ENCODE measurements around the gene TUBB1. TPM values are rescaled to one million over a fixed set of nuclear protein-coding genes. Genes with fewer than 3 reads are reported as not detected.

TUBB1 gene
- total RNA-seq, 1 experiment from 2014 or later = not detected

DNA sequence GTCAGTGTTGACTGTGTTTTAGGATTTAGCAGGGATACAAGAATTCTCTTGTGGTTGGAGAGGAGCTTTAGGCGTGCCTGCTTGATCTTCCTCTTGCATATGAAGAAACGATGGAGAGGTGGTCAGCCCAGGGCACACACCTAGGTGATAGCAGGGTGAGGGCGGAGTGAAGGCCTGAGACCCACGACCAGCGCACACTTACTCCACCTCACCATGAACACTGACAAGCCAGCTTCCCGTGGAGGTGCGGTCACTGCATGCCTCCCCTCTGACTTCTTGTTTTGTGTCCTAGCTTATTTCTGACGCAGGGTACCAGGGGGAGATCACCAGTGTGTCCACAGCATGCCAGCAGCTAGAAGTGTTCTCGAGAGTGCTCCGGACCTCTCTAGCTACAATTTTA lies 30.0 kb upstream of the TUBB1 start:
- DNase-seq (ENCODE audit: low spot score) = no peak
- intact Hi-C loops (cut with micrococcal nuclease; ENCODE audit: unreplicated experiment) = no loop called here
- CTCF ChIA-PET = no interaction called here
- TF ChIP-seq EZH2 (IDR thresholded peaks at IDR 0.05; ENCODE audit: borderline replicate concordance, low read depth, low read length, poor library complexity, severe bottlenecking) = no peak
- POLR2A ChIA-PET (ENCODE audit: low non-redundant PET) = no interaction called here
- Histone ChIP-seq H3K27me3 (replicated peaks; ENCODE audit: insufficient read depth, low read depth, low read length, poor library complexity) (no peaks in the 10 kb centered on the region), H3K4me3 (ENCODE audit: low read depth, low read length, poor library complexity, severe bottlenecking) (no peak overlapping the region), H3K36me3 (ENCODE audit: insufficient read depth, low read length, poor library complexity, severe bottlenecking) (peaks cover 86% of the 10 kb centered on the region), H3K4me1 (ENCODE audit: insufficient read depth, low read length, poor library complexity, severe bottlenecking) (no peaks in the 10 kb centered on the region), H3K27ac (ENCODE audit: low read depth, low read length, poor library complexity, severe bottlenecking) (no peak overlapping the region), H3K9me3 (ENCODE audit: low read depth, low read length, poor library complexity, severe bottlenecking) (no peaks in the 10 kb centered on the region)
- no TSS peak for BruUV-seq (replicated peaks)

DNA sequence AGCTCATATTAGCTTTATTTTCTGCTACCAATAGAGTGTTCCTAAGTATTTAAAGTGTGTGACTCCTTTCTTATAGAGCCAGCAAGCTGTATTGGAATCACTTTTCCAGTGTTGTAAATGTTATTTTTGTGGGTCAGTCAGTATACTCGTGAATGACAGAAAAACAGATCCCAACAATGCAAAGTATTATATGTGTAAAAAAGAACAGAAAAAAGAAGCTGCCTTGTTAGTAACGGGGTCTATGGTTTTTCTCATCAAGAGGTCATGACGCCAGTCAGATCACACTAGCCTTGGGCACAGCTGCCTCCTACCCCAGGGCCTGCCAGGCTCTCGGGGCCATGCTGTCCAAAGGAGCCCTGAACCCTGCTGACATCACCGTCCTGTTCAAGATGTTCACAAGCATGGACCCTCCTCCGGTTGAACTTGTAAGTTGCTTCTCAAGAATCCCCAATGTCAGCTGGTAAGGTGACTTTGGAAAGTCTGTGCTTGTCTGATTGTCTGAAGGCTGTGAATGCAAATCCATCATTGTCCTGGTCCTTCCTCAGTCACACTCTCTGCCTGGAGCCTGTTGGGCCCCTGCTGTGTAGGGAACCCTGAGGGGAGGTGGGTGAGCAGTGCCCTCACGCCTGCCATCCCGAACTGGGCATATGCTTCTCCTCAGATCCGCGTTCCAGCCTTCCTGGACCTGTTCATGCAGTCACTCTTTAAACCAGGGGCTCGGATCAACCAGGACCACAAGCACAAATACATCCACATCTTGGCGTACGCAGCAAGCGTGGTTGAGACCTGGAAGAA lies 28.4 kb upstream of the TUBB1 start:
- H3K9me3 ChIP-seq (ENCODE audit: low read depth, low read length, poor library complexity, severe bottlenecking) = no peaks in the 10 kb centered on the region
- no peaks in the 10 kb centered on the region for H3K4me1 ChIP-seq (ENCODE audit: insufficient read depth, low read length, poor library complexity, severe bottlenecking)
- DNase-seq (ENCODE audit: low spot score) = no peak
- POLR2A ChIA-PET (ENCODE audit: low non-redundant PET) = interaction anchor here (0.5 kb wide), 1 partner anchor 117 kb away, joined by 7 read pairs; no protein-coding TSS in a partner anchor
- TF ChIP-seq, protein P1, sequence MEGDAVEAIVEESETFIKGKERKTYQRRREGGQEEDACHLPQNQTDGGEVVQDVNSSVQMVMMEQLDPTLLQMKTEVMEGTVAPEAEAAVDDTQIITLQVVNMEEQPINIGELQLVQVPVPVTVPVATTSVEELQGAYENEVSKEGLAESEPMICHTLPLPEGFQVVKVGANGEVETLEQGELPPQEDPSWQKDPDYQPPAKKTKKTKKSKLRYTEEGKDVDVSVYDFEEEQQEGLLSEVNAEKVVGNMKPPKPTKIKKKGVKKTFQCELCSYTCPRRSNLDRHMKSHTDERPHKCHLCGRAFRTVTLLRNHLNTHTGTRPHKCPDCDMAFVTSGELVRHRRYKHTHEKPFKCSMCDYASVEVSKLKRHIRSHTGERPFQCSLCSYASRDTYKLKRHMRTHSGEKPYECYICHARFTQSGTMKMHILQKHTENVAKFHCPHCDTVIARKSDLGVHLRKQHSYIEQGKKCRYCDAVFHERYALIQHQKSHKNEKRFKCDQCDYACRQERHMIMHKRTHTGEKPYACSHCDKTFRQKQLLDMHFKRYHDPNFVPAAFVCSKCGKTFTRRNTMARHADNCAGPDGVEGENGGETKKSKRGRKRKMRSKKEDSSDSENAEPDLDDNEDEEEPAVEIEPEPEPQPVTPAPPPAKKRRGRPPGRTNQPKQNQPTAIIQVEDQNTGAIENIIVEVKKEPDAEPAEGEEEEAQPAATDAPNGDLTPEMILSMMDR (conservative IDR thresholded peaks at IDR 0.05; ENCODE audit: low read depth, low read length) = no peak
- BruUV-seq (replicated peaks) = no TSS peak
- no peaks in the 10 kb centered on the region for H3K27me3 ChIP-seq (replicated peaks; ENCODE audit: insufficient read depth, low read depth, low read length, poor library complexity)
- no peak overlapping the region for H3K27ac ChIP-seq (ENCODE audit: low read depth, low read length, poor library complexity, severe bottlenecking)
- intact Hi-C loops (cut with micrococcal nuclease; ENCODE audit: unreplicated experiment) = no loop called here
- peaks cover 98% of the 10 kb centered on the region for H3K36me3 ChIP-seq (ENCODE audit: insufficient read depth, low read length, poor library complexity, severe bottlenecking)
- H3K4me3 ChIP-seq (ENCODE audit: low read depth, low read length, poor library complexity, severe bottlenecking) = no peak overlapping the region
- CTCF ChIA-PET = no interaction called here

DNA sequence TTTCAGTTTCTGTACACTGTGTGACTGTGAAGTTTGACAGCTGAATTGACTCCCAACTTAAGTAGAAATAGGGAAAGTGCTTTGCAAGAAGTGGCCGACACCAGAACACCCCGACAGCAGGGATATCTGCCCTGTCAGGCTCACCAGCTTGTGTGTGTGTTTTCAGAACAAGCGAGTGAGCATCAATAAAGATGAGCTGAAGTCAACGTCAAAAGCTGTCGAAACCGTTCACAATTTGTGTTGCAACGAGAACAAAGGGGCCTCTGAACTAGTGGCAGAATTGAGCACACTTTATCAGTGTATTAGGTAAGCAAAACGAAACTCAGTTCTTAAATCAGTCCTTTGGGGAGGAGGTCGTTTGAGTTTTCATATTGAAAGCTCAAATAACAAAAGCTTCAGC lies 27.5 kb upstream of the TUBB1 start:
- no peak overlapping the region for H3K27ac ChIP-seq (ENCODE audit: low read depth, low read length, poor library complexity, severe bottlenecking)
- H3K27me3 ChIP-seq (replicated peaks; ENCODE audit: insufficient read depth, low read depth, low read length, poor library complexity) = no peaks in the 10 kb centered on the region
- POLR2A ChIA-PET (ENCODE audit: low non-redundant PET) = interaction anchor here (0.6 kb wide), 1 partner anchor 63 kb away, joined by 3 read pairs; no protein-coding TSS in a partner anchor
- TF ChIP-seq, protein P1 (conservative IDR thresholded peaks at IDR 0.05; ENCODE audit: low read depth, low read length) = no peak
- TF ChIP-seq EZH2 (IDR thresholded peaks at IDR 0.05; ENCODE audit: borderline replicate concordance, low read depth, low read length, poor library complexity, severe bottlenecking) = no peak
- peaks cover 94% of the 10 kb centered on the region for H3K36me3 ChIP-seq (ENCODE audit: insufficient read depth, low read length, poor library complexity, severe bottlenecking)
- H3K4me3 ChIP-seq (ENCODE audit: low read depth, low read length, poor library complexity, severe bottlenecking) = no peak overlapping the region
- intact Hi-C loops (cut with micrococcal nuclease; ENCODE audit: unreplicated experiment) = no loop called here
- H3K4me1 ChIP-seq (ENCODE audit: insufficient read depth, low read length, poor library complexity, severe bottlenecking) = no peaks in the 10 kb centered on the region
- no peaks in the 10 kb centered on the region for H3K9me3 ChIP-seq (ENCODE audit: low read depth, low read length, poor library complexity, severe bottlenecking)
- BruUV-seq (replicated peaks) = no TSS peak
- CTCF ChIA-PET = no interaction called here
- DNase-seq (ENCODE audit: low spot score) = no peak

DNA sequence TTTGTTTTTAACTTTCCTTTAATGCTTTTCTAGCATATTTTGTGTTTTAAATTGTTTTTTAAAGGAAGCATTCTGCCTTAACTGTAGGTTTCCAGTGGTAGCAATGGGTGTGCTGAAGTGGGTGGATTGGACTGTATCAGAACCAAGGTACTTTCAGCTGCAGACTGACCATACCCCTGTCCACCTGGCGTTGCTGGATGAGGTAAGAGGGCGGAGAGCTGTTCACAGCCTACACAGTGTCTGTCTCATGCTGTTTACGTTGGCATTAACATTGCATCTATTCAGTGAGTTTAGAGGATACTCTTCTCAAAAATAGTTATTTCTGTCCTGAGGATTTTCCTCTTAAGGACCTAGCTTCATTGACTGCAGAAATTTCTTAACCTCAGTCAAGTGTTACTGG lies 26.3 kb upstream of the TUBB1 start:
- ChIA-PET CTCF (no interaction called here), POLR2A (ENCODE audit: low non-redundant PET) (no interaction called here)
- no peaks in the 10 kb centered on the region for H3K9me3 ChIP-seq (ENCODE audit: low read depth, low read length, poor library complexity, severe bottlenecking)
- no peaks in the 10 kb centered on the region for H3K27me3 ChIP-seq (replicated peaks; ENCODE audit: insufficient read depth, low read depth, low read length, poor library complexity)
- H3K27ac ChIP-seq (ENCODE audit: low read depth, low read length, poor library complexity, severe bottlenecking) = no peak overlapping the region
- TF ChIP-seq, protein P1 (conservative IDR thresholded peaks at IDR 0.05; ENCODE audit: low read depth, low read length) = no peak
- TF ChIP-seq EZH2 (IDR thresholded peaks at IDR 0.05; ENCODE audit: borderline replicate concordance, low read depth, low read length, poor library complexity, severe bottlenecking) = no peak
- intact Hi-C loops (cut with micrococcal nuclease; ENCODE audit: unreplicated experiment) = no loop called here
- BruUV-seq (replicated peaks) = no TSS peak
- peaks cover 82% of the 10 kb centered on the region for H3K36me3 ChIP-seq (ENCODE audit: insufficient read depth, low read length, poor library complexity, severe bottlenecking)
- H3K4me3 ChIP-seq (ENCODE audit: low read depth, low read length, poor library complexity, severe bottlenecking) = no peak overlapping the region
- no peak for DNase-seq (ENCODE audit: low spot score)
- H3K4me1 ChIP-seq (ENCODE audit: insufficient read depth, low read length, poor library complexity, severe bottlenecking) = no peaks in the 10 kb centered on the region

Measured in A673 (cell line).